H1 (cell line): ENCODE data around the gene NRXN3. TPM values are rescaled to one million over a fixed set of nuclear protein-coding genes. Genes with fewer than 3 reads are reported as not detected.

ENCODE experiments used
- CTCF ChIA-PET: fragments of 300-600 bp; sonication (Branson Sonifier 250); formaldehyde crosslinking; loops from one replicate; lab custom pipeline; 2021; ENCODE audit not compliant: partially characterized antibody; lab: Charles Lee
- POLR2A ChIA-PET: fragments of 300-600 bp; sonication (Branson Sonifier 250); formaldehyde crosslinking; loops from one replicate; lab custom pipeline; 2021; ENCODE audit warnings: inconsistent platforms; ENCODE audit not compliant: partially characterized antibody; lab: Charles Lee
- DNase-seq, 2 experiments: peaks; one replicate each; pipeline versions ENCODE4 v3.0.0 to v3.0.0-alpha.2; 2010 to 2022; ENCODE audit warnings: low spot score in 2 of 2, low read depth in 1 of 2, mixed read lengths in 1 of 2
- FAIRE-seq: peaks from 2 replicates; lab custom pipeline; 2011; peaks lifted over from hg19 to GRCh38; lab: Jason Lieb, UNC
- H2AFZ ChIP-seq: 2 replicates; pipeline ENCODE4 v1.8.1; 2012; ENCODE audit warnings: low read length, inconsistent platforms
- H2AK5ac ChIP-seq: 2 replicates; pipeline ENCODE4 v1.6.1; 2013; ENCODE audit warnings: low read depth, low read length
- H2BK120ac ChIP-seq: replicated peaks from 2 replicates; pipeline ENCODE3; 2013; ENCODE audit warnings: low read depth, low read length, inconsistent platforms
- H2BK12ac ChIP-seq: 2 replicates; pipeline ENCODE4 v1.6.1; 2013; ENCODE audit warnings: low read depth, low read length
- H2BK15ac ChIP-seq: 2 replicates; pipeline ENCODE4 v1.6.1; 2013; ENCODE audit warnings: low read length
- H2BK20ac ChIP-seq: 2 replicates; pipeline ENCODE4 v1.6.1; 2013; ENCODE audit warnings: low read length
- H2BK5ac ChIP-seq: 2 replicates; pipeline ENCODE4 v1.6.1; 2013; ENCODE audit warnings: low read depth, low read length
- H3K14ac ChIP-seq: 2 replicates; pipeline ENCODE4 v1.6.1; 2013; ENCODE audit warnings: inconsistent platforms; ENCODE audit not compliant: insufficient read length
- H3K18ac ChIP-seq: 2 replicates; pipeline ENCODE4 v1.6.1; 2013; ENCODE audit warnings: low read length; ENCODE audit errors: extremely low read depth
- H3K23ac ChIP-seq: 2 replicates; pipeline ENCODE4 v1.6.1; 2013; ENCODE audit warnings: inconsistent platforms; ENCODE audit not compliant: insufficient read length
- H3K23me2 ChIP-seq: 2 replicates; pipeline ENCODE4 v1.6.1; 2013; ENCODE audit warnings: low read depth, low read length
- H3K27ac ChIP-seq: 2 replicates; pipeline ENCODE4 v1.6.1; 2011; ENCODE audit warnings: low read depth, low read length, inconsistent platforms
- H3K27me3 ChIP-seq, 4 experiments: replicated peaks in 1 of 4; 1 replicate in 1 of 4; 2 replicates in 3 of 4; pipeline versions ENCODE4 v1.6.1 to v1.8.1; 2011 to 2013; ENCODE audit warnings: low read length in 3 of 4, mild to moderate bottlenecking in 3 of 4, inconsistent platforms in 2 of 4, mixed read lengths in 2 of 4, moderate library complexity in 1 of 4; ENCODE audit not compliant: control insufficient read depth in 3 of 4, insufficient read depth in 3 of 4; ENCODE audit errors: extremely low read depth in 1 of 4
- H3K36me3 ChIP-seq, 4 experiments: 2 replicates each; pipeline versions ENCODE4 v1.6.1 to v1.8.1; 2011 to 2013; ENCODE audit warnings: mild to moderate bottlenecking in 4 of 4, low read length in 3 of 4, moderate library complexity in 2 of 4, control low read depth in 1 of 4, inconsistent platforms in 1 of 4; ENCODE audit not compliant: insufficient read depth in 4 of 4, control insufficient read depth in 2 of 4
- H3K4ac ChIP-seq: replicated peaks from 2 replicates; pipeline ENCODE3; 2013; ENCODE audit warnings: low read length, low read depth, mixed read lengths, inconsistent platforms; ENCODE audit not compliant: insufficient read length
- H3K4me1 ChIP-seq, 4 experiments: replicated peaks in 1 of 4; 1 replicate in 1 of 4; 2 replicates in 3 of 4; pipeline versions ENCODE4 v1.6.1 to v1.8.1; 2011 to 2013; ENCODE audit warnings: low read length in 3 of 4, inconsistent platforms in 2 of 4, mixed read lengths in 1 of 4; ENCODE audit not compliant: insufficient read depth in 4 of 4, control insufficient read depth in 3 of 4
- H3K4me2 ChIP-seq, 2 experiments: 2 replicates each; pipeline versions ENCODE4 v1.6.1 to v1.8.1; 2011 to 2013; ENCODE audit warnings: low read depth in 2 of 2, low read length in 2 of 2, control low read depth in 1 of 2, inconsistent platforms in 1 of 2, mild to moderate bottlenecking in 1 of 2; ENCODE audit not compliant: insufficient read depth in 1 of 2
- H3K4me3 ChIP-seq, 4 experiments: fragments of 200-600, 300-600 bp in 1 of 4; sonication (generic), shearing (Covaris generic), sonication (Bioruptor Twin) in 1 of 4; 2 replicates each; pipeline versions ENCODE4 v1.5.1 to v1.8.1; 2011 to 2016; ENCODE audit warnings: low read length in 4 of 4, low read depth in 3 of 4, control low read depth in 2 of 4, inconsistent platforms in 2 of 4, mild to moderate bottlenecking in 2 of 4, mixed read lengths in 1 of 4, moderate library complexity in 1 of 4; ENCODE audit not compliant: insufficient read depth in 2 of 4; ENCODE audit errors: extremely low read depth in 1 of 4
- H3K56ac ChIP-seq: replicated peaks from 2 replicates; pipeline ENCODE3; 2013; ENCODE audit warnings: low read depth, mild to moderate bottlenecking, mixed read lengths, low read length, inconsistent platforms; ENCODE audit not compliant: insufficient read length
- H3K79me1 ChIP-seq: 2 replicates; pipeline ENCODE4 v1.6.1; 2013; ENCODE audit warnings: low read depth, low read length, control low read depth
- H3K79me2 ChIP-seq, 2 experiments: 2 replicates each; pipeline versions ENCODE4 v1.6.1 to v1.8.1; 2012 to 2013; ENCODE audit warnings: low read length in 2 of 2, mild to moderate bottlenecking in 2 of 2, inconsistent platforms in 1 of 2; ENCODE audit not compliant: insufficient read depth in 2 of 2, control insufficient read depth in 1 of 2
- H3K9ac ChIP-seq, 4 experiments: replicated peaks in 1 of 4; 1 replicate in 1 of 4; 2 replicates in 3 of 4; pipeline versions ENCODE4 v1.6.1 to v1.8.1; 2011 to 2013; ENCODE audit warnings: low read depth in 3 of 4, low read length in 3 of 4, control low read depth in 2 of 4, mild to moderate bottlenecking in 2 of 4, moderate library complexity in 2 of 4, inconsistent platforms in 1 of 4; ENCODE audit errors: extremely low read depth in 1 of 4
- H3K9me3 ChIP-seq, 2 experiments: 2 replicates each; pipeline versions ENCODE4 v1.6.1 to v1.8.1; 2012 to 2013; ENCODE audit warnings: mild to moderate bottlenecking in 2 of 2, moderate library complexity in 2 of 2, control low read depth in 1 of 2, inconsistent platforms in 1 of 2, low read depth in 1 of 2, low read length in 1 of 2, mixed read lengths in 1 of 2; ENCODE audit not compliant: insufficient read depth in 2 of 2
- H4K20me1 ChIP-seq, 2 experiments: replicated peaks in 1 of 2; 2 replicates each; pipeline versions ENCODE3 to v1.8.1; 2011 to 2013; ENCODE audit warnings: inconsistent platforms in 2 of 2, low read length in 2 of 2, mild to moderate bottlenecking in 1 of 2; ENCODE audit not compliant: insufficient read depth in 2 of 2, control insufficient read depth in 1 of 2
- H4K5ac ChIP-seq: 2 replicates; pipeline ENCODE4 v1.6.1; 2013; ENCODE audit warnings: low read length, low read depth, mixed read lengths, inconsistent platforms; ENCODE audit not compliant: insufficient read length
- H4K8ac ChIP-seq: 2 replicates; pipeline ENCODE4 v1.8.0; 2013; ENCODE audit warnings: mild to moderate bottlenecking, moderate library complexity, low read length, inconsistent platforms; ENCODE audit not compliant: insufficient read depth; ENCODE audit errors: extremely low read depth
- H4K91ac ChIP-seq: replicated peaks from 2 replicates; pipeline ENCODE3; 2013; ENCODE audit warnings: low read length, mixed read lengths, inconsistent platforms; ENCODE audit not compliant: insufficient read length
- ATF3 ChIP-seq: IDR thresholded peaks from 2 replicates; pipeline ENCODE4 v1.6.1; 2011; ENCODE audit warnings: low read depth, mild to moderate bottlenecking, low read length; ENCODE audit not compliant: insufficient read depth
- GTF2F1 ChIP-seq: IDR thresholded peaks from 2 replicates; pipeline ENCODE4 v1.6.1; 2012; ENCODE audit warnings: low read depth, low read length, improper control_type of control experiment, borderline replicate concordance
- MAX ChIP-seq: IDR thresholded peaks from 2 replicates; pipeline ENCODE4 v1.6.1; 2012; ENCODE audit warnings: inconsistent platforms
- POLR2A ChIP-seq, 2 experiments: IDR thresholded peaks; 1 replicate in 1 of 2; 2 replicates in 1 of 2; pipeline ENCODE4 v1.6.1; 2011; ENCODE audit warnings: low read depth in 2 of 2, low read length in 2 of 2, mild to moderate bottlenecking in 2 of 2; ENCODE audit errors: control extremely low read depth in 1 of 2
- POLR2AphosphoS5 ChIP-seq: IDR thresholded peaks from 2 replicates; pipeline ENCODE4 v1.6.1; 2011; ENCODE audit warnings: low read depth, low read length
- RFX5 ChIP-seq: IDR thresholded peaks from 2 replicates; pipeline ENCODE4 v1.6.1; 2011; ENCODE audit warnings: low read depth, low read length, improper control_type of control experiment, borderline replicate concordance
- RXRA ChIP-seq: IDR thresholded peaks from 2 replicates; pipeline ENCODE4 v1.6.1; 2011; ENCODE audit warnings: low read depth, mild to moderate bottlenecking, low read length, moderate library complexity; ENCODE audit not compliant: insufficient read depth
- SAP30 ChIP-seq: fragments of 300-600 bp; sonication (generic); IDR thresholded peaks from 2 replicates; pipeline ENCODE4 v1.7.1; 2012; ENCODE audit warnings: low read length, moderate library complexity, mild to moderate bottlenecking, inconsistent platforms; ENCODE audit not compliant: insufficient read depth, insufficient replicate concordance
- SIN3A ChIP-seq, 2 experiments: IDR thresholded peaks in 1 of 2; conservative IDR thresholded peaks in 1 of 2; 2 replicates each; pipeline ENCODE4 v1.6.1; 2011 to 2012; ENCODE audit warnings: low read length in 2 of 2, improper control_type of control experiment in 1 of 2, low read depth in 1 of 2, mild to moderate bottlenecking in 1 of 2
- SIX5 ChIP-seq: IDR thresholded peaks from 2 replicates; pipeline ENCODE4 v1.6.1; 2011; ENCODE audit warnings: mild to moderate bottlenecking, low read depth, low read length
- USF2 ChIP-seq: IDR thresholded peaks from 2 replicates; pipeline ENCODE4 v1.6.1; 2011; ENCODE audit warnings: low read length, improper control_type of control experiment
- WGBS, 2 experiments: shearing (Covaris generic) in 1 of 2; methylation state at CpG; one replicate each; pipeline versions ENCODE4 v1.1.6 to v1.1.7; 2013 to 2015; ENCODE audit warnings: low lambda C conversion rate in 2 of 2, mixed read lengths in 2 of 2, inconsistent platforms in 1 of 2, low coverage in 1 of 2, missing lambda C conversion rate in 1 of 2; ENCODE audit not compliant: insufficient replicate concordance in 2 of 2, insufficient coverage in 1 of 2, insufficient read length in 1 of 2; ENCODE audit errors: extremely low coverage in 1 of 2, missing lambda C conversion rate in 1 of 2; 5-methylcytosine and 5-hydroxymethylcytosine counted together
- polyA plus RNA-seq, 7 experiments: library from polyadenylated mRNA; depleted of rRNA in 3 of 7; stranded (reverse) in 5 of 7; unstranded in 2 of 7; fragments of >200 nt in 5 of 7; fragments of 200-250 nt in 2 of 7; gene quantifications; 1 replicate in 5 of 7; 2 replicates in 1 of 7; 4 replicates in 1 of 7; pipeline versions ENCODE4 v1.2.1 to v1.2.3, GENCODE V29; 2011 to 2013; ENCODE audit warnings: missing spikeins in 2 of 7, mixed read lengths in 2 of 7
- total RNA-seq: library from RNA; stranded (reverse); fragmentation: NEBNext Ultra II Directional; extraction: Animal tissue kit (Norgen Biotek cat#: 25700); gene quantifications from 2 replicates; pipeline ENCODE4 v1.2.1, GENCODE V29; 2021

The NRXN3 gene
- total and polyA plus RNA-seq, 2 of the 8 experiments (the other 6 are each of a cell fraction or from before 2014, with no cell fraction given), result 2.6 to 4.1 TPM

GRCh38 chr14:78175412-78175811 is 5.2 kb downstream of the NRXN3 start:
- WGBS, 2 experiments, result 88% methylated on average over 9 of the region's 9 CpGs; no CpG with 5 or more reads in 1 of the 2 experiments
- H4K20me1 ChIP-seq, result no peaks in the 10 kb centered on the region
- H3K79me1 ChIP-seq, result no peaks in the 10 kb centered on the region
- peaks cover 0 to 7% (median 3%) of the 10 kb centered on the region in 4 experiments; a peak in 2 of 7 replicates for H3K4me1 ChIP-seq
- TF ChIP-seq POLR2A (IDR thresholded peaks at IDR 0.05; ENCODE audit: control extremely low read depth in 1 of 2, low read depth in 2 of 2, low read length in 2 of 2) (no peak), SIN3A (conservative IDR thresholded peaks at IDR 0.05 in 1 of 2, IDR thresholded peaks at IDR 0.05 in 1 of 2; ENCODE audit: low read depth in 1 of 2, low read length in 2 of 2) (no peak), RFX5 (no peak), SAP30 (no peak), ATF3 (no peak), USF2 (no peak), GTF2F1 (no peak), SIX5 (no peak), RXRA (no peak), POLR2AphosphoS5 (no peak), MAX (no peak)
- TF ChIP-seq, all 59 proteins: peak for 0
- peak overlapping the region; percentile 6; the same call in 1 of the 2 replicates for H4K8ac ChIP-seq
- no peak overlapping the region for H2BK5ac ChIP-seq
- no peaks in the 10 kb centered on the region for H3K27me3 ChIP-seq
- H3K4ac ChIP-seq, result no peak overlapping the region
- ChIA-PET CTCF (interaction anchor here (1.3 kb wide), 1 partner anchor 26 kb away, joined by 3 read pairs; no protein-coding TSS in a partner anchor), POLR2A (no interaction called here)
- H3K27ac ChIP-seq, result no peak overlapping the region
- no peaks in the 10 kb centered on the region for H3K9me3 ChIP-seq
- no peak overlapping the region for H2AK5ac ChIP-seq
- no peak overlapping the region for H3K56ac ChIP-seq
- H3K23me2 ChIP-seq, result peaks cover 7% of the 10 kb centered on the region; the same call in 1 of the 2 replicates
- H2BK15ac ChIP-seq, result no peak overlapping the region
- no peak overlapping the region for H3K18ac ChIP-seq
- H2BK20ac ChIP-seq, result no peak overlapping the region
- no peak overlapping the region for H2BK12ac ChIP-seq
- no peak overlapping the region for H2BK120ac ChIP-seq
- DNase-seq (no peak), FAIRE-seq (no peak)
- H3K4me3 ChIP-seq, result no peak overlapping the region
- no peaks in the 10 kb centered on the region for H3K36me3 ChIP-seq
- H4K91ac ChIP-seq, result no peak overlapping the region
- H3K23ac ChIP-seq, result no peak overlapping the region
- H3K9ac ChIP-seq, result no peak overlapping the region
- H3K14ac ChIP-seq, result no peak overlapping the region
- H2AFZ ChIP-seq, result no peak overlapping the region
- H3K79me2 ChIP-seq, result no peaks in the 10 kb centered on the region; a peak in 1 of 4 replicates
- no peak overlapping the region for H3K4me2 ChIP-seq
- H4K5ac ChIP-seq, result no peak overlapping the region
